HG03095 (cell line): ENCODE measurements around the gene MYL5.
"Not testable (repeated sequence)": the region's sequence is repeated elsewhere in the genome, so short reads cannot be mapped to it uniquely, and the experiment has no call there.

Experiments used
- ATAC-seq: cut with Tn5 transposase; IDR thresholded peaks from one replicate; pipeline ENCODE4 v1.9.1; 2021; ENCODE audit warnings: moderate library complexity; ENCODE audit not compliant: unreplicated experiment

The MYL5 gene

DNA sequence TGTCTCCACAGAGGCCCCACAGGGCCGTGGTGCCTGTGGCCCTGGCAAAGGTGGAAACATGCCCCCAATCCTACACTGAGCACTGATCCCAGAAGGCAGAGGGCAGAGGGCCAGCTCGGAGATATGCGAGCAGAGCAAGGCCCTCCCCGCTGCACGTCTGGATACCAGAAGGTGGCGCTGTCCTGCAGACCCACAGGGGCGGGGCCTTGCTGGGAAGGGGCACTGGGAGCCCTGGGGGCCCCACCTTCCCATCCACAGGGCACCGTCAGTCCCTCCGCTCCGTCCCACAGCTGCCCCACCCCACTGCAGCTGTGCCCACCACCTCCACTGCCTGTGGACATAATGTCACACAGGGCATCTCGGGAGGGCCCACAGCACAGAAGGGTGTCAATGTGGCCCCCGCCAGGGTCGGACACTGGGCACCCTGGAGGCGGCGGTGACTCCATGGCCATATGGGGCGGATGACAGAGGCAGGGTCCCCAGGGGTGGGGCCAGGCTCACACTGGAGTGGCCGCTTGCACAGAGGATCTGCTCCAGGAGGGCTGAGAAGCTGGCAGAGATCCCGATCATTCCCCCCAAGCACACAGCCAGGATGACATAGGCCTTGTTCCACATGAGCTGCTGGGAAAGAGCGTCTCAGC is 9.8 kb downstream of the MYL5 start:
- ATAC-seq, result no peak

DNA sequence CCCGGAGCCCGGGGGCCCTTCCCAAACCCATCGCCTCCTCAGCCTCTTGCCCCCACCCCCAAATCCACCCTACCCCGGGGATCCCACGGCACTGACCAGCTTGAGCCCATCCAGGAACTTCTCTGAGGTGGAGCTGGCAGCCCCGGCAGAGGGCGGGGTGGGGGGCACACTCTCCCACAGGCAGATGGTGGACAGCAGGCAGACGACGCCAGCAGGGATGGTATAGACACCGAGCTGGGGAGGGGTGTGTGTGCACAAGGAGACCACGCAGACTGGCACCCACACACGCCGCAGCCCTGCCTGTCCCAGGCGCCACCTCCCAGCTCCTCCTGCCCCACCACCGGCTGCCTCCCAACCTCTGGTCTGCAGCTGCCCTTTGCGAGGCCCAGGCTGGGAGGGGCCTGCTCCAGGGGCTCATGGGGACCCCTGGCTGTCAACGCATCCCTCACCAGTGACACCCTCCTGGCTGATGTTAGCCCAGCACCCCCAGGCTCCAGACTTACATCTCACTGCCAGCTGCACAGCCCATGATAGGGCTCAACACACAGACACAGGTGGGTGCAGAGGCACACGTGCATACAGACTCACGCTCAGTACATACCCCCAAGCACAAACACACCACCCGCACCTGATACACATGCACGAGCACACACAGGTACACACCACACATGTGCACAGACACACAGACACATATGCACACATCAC is 10.4 kb downstream of the MYL5 start:
- ATAC-seq, result no peak

DNA sequence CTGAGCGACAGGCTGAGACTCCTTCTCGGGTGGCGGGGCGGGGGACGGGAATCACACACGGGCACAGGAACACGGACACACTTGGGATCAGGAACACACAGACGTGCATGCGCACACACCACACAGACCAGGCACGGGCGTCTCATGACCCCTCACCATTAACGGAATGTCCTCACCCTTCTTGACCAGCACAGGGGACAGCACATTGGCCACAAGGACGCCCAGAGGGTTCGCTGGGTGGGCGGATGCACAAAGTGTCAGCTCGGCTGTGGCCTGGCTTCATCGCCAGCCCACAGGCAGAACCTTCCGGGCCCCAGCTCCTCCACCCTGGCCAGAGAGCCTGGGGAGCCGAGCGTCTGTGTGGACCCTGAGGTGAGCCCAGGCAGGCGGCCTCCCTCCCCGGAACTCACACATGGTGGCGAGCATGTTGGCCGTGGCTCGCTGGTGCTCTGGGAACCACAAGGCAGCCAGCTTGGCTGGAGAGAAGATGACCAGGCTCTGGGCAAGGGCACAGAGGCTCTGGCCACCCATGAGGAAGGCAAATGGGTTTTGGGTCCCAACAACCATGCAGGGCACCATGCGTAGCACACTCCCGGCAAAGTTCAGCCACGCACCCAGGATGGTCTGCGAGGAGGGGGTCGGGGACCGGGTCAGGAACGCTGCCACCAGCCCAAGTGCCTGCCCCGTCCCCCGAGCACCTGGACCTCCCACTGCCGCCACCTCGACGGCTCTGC is 11.5 kb downstream of the MYL5 start:
- no peak for ATAC-seq

DNA sequence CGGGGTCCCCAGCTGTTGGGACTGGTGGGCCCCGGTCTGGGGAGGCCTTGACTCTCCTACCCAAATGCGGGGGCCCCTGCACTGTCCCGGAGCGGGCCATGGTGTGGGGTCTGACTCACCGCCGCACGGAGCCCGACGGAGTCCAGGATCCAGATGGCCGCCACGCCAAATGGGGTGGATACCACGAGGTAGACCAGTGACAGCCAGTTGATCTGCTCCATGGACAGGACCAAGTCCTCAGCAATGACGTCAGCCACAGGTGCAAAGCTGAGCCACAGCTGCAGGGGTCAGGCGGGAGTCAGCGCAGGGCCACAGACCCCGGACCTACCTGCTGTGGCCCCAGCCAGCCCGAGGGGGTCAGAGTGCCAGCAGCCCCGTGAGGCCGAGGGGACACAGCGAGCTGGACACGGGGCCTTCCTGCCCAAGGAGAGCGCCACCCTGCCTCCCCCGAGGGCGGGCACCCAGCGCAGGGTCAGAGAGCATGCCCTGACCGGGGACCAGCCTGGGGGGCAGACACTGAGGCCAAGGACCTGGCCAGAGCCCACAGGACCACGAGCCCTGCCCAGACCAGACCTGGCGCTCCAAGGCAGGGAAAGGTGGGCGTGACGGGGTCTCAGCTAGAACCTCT is 12.2 kb downstream of the MYL5 start:
- ATAC-seq, result no peak

DNA sequence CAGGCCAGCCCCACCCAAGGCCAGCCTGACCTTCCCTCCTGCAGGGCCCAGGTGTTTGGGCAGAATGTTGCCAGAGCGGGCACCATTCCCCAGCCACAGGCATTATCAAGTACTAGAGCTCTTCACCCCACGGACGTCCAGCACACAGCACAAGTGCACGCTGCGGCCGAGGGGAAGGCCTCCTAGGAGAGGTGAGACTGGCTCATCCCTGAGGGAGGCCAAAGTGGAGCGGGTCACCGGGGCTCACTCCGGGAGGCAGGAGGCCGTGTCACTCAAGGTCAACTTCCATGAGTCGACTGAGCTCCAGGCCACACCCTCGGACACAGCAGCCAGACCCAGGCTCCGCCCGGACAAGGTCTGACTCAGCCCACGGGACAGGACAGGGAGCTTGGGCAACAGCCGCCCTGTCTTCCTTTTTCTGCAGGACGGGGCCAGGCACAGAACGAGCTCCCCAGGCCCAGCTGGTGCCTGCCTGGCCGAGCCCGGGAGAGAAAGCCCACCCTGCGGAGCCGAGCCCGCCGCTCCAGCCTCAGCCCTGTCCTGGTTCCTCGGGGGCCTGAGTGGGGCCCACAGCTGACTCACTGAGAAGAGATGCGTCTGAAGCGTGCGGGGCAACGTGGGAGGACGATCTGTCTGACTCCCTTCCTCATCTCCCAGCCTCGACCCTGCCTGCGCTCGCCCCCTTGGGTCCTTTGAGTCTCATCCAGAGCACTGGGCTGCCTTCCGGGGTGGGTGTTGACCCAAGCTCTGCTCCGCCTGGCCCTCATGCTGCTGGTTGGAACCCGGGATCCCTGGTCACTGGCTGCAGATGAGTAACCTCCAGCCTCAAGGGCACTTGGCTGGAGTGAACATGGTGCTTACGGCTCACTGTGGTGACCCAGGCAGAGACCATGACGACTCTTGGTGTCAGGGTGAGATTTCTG is 13.0 kb downstream of the MYL5 start:
- ATAC-seq, result no peak

DNA sequence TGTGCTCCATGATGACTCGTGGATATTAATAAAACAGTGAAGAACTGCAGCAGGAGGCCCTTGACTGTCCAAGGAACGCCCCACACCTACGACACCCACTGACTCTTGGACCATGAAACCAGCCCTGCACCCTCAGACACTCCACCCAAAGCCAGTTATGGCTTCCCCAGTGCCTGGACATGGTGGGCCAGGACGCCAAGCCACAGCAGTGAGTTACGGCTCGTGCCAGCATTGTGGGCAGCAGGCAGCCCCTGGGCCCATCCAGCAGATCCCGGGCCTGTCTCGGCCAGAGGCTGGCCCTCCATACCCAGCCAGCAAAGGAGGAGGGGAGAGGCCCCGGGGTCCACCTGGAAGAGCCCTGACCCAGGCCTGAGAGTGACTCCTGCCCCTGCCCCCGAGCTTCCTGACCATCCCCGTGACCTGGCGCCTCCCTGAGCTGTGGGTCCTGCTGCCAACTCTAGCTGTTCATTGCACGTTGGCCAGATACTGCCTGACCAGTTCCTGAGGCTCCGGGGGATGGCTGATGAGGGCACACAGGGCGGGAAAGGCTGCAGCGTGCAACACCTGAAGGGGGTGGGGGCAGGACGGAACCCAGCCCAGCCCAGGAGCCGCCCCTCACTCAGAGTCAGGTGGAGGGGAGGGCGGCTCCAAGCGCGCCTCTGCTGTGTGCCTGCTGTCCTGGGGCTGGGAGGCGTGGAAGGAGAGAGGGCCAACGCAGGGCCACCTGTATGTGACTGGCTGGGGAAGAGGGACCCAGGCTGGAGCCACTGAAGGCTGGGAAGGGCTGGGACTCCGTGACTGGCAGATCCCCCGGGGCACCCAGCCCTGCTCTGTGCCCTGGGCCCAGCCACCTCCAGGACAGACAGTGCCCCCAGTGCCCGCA is 13.9 kb downstream of the MYL5 start:
- no peak for ATAC-seq

DNA sequence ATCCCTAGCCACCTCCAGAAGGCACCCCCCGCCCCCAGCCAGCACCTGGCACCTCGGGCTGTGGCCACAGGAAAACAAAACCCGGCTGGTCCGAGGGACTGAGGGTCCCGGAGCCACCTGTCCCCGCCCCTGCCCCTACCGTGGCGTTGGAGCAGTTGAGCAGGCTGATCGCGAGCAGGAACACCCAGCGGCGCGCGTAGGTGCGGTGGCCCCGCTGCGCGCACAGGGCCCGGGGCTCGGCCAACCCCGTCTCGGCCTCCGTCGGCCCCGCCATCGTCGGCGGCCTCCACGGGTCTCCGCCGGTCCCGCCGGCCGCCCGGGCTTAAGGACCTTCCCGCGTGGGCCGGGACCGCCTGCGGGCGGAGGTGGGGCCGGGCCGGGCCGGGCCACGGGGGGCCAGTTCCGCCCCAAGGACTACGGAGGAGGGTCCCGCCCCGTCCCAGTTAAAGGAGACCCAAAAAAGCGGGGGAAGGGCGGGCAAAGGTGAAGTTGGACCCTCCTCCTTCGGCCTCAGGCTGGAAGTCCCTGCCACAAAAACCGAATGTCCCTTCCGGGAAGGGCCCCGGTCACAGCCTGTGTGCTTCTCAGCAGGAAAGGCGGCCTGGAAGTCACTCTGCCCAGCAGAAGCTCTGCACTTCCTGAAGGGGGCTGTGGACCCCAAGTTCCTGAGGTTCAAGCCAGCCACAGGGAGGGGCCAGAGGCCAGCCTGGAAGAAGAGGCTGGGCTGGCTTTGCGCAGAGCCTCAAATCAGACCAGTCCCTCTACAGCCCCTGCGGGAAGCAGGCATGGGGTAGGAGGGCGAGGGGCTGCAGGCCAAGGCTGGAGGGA is 14.7 kb downstream of the MYL5 start, which contains the start of gene SLC49A3:
Gene SLC49A3 (minus strand): TSS at position 298 of the 828 bp plus-strand sequence. CDS start 24 bp downstream, at position 274.
- no peak for ATAC-seq

DNA sequence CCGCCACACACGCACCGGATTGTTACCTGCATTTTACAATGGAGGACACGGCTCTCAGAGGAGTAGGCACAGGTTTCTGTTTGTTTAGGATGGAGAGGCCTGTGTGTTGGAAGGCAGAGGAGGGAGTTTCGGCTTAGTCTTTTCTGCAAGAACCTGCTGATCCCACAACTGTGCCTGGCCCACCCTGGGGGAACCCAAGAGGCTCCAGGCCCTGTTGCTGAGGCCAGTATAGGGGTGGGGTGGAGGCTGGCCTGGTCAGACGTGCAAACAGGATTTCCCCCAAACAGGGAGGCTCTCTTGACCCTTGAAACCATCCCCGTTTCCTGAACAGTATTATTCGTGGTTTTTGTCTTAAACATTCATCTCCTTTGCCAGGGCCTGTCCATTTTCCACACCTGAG is 15.4 kb downstream of the MYL5 start:
- no peak for ATAC-seq

DNA sequence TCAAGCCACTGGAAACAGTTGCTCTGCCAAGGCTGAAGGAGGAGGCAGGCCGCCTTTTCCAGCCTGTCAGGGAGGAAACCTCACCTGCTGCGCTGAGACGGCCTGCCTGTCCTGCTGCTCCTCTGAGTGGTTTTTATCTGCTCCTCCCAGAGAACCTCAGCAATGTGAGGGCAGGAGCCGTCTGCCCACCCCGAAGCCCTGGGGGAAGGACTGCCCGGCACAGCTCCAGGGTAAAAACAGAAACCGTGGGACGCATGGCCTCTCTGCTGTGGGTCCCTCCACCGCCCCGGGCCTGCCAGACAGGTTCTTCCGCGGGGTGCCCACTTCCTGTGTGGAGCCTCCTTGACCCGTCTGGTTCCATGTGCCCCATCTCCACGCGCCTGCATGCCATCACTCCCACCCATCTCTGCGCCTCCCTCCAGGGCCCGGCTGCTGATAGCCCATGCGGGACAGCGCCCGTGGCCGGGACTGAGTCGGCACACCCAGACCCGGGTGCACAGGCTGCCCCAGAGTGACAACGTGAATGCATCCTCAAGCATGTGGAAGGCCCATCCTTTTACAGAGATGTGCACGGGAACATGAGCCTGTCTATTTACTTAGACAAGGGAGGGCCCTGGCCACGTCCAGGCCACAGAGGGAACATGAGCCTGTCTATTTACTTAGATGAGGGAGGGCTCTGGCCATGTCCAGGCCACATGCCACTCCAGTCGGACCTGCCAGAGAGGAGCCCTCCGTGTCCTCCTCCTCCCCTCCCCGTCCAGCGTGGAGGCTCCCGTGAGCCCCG is 18.6 kb downstream of the MYL5 start:
- ATAC-seq, result no peak

DNA sequence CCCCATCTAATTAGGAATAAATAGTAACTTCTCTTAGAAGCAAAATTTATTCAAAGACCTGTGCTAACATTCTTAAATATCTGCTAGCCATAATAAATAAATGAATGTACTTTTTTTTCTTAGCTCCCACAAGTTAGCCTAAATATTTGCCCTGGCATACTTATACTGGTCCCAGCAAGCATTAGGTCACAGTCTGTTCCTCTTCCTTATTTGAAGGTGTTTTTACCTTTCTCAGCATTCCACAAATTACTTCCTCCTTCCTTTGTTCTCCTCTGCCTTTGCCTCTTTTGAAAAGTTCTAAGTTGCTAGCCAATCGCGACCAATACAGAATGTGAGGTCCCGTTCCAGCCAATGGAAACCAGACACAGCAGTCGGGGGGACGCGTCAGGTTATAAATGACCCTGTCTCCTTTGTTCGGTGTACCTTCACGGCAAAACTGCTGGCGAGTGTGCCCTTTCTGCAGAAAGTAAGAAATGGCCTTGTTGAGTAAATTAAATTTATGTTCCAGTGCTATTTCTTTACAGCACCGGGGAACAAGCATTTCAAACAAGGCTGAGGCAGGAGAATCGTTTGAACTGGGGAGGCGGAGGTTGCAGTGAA is 20.1 kb downstream of the MYL5 start:
- not testable (repeated sequence) for ATAC-seq

DNA sequence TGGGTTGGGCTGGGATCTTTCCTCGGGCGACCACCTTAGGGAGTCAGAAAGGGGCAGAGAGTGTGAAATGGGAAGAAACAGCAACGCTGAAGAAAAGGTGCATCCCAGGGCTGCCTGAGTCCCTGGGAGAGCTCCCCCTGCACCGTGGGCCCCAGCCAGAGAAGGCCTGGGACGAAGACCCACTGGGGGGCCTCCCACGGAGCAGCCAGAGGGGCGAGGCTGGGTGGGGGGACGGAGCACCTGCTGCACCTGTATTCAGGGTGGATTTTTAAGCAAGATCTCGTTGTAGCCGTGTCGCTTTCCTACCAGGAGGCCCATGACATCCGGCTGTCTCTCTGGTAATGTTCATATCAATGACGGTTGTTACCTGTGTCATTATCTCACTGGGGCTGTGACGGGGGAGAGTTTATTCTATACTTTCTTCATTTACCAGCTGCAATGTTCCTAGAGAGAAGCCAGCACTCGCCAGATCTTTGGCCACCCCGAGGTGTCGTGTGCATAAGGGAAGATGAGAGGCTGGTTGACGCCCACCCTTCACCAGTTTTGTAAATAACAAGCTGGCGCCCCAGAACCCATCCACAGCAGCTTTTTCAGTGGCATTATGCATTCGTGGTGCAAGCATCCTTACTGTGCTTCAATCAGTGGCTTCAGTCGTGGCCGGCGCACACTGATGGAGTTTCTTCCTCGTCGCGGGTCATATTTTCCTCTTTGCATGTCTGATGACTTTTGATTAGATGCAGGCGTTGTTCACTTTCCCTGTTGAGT is 25.7 kb downstream of the MYL5 start:
- ATAC-seq, result no peak

DNA sequence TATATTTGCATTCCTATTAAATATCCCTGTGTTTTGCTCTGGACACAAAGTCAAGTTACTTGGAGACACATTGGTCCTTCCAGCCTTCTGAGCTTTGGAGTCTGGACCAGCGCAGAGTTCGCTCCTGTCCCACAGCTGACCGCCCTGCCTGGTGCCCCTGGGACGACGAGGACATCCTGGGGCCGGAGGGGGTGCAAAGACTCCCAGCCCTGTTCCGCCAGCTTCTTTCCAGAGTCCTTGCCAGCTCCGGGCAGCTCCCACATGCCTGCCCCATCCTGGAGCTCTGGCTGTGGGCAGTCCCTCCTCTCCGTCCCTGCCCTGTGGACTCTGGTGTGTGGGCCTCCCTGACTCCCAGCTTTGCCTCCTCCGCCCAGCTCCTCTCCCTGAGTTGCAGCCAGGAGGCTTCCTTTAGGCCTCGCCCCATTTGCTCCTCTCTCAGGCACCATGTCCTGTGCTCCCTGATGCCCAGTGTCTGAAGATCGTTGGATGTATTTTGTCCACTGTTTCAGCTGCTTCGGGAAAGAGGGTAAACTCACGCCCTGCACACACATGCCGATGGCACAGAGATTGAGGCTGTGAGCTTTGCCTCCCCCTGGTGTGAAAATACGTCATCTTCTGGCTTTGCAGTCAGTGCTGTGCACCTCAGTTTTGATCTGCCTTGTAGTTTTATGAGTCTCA is 26.4 kb downstream of the MYL5 start:
- no peak for ATAC-seq

DNA sequence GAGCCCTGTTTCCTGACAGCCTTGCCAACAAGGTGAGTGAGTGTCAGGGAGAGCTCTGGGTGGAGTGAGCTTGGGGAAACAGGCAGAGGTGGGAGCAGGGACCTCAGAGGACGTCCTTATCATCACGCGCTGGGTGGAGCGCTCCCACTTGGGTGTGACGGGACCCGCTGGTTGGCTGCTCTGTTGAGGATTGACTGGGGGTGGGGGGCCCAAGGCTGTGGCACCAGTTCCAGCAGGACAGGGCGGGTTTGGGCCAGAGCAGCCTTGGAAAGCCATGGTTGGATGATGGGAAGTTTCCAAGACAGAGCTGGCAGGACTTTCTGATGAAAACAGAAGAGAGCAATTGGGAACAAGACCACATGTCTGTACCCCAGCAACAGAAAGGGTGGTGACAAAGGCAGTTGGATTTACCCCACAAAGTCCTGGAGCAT is 28.3 kb downstream of the MYL5 start:
- ATAC-seq, result no peak

DNA sequence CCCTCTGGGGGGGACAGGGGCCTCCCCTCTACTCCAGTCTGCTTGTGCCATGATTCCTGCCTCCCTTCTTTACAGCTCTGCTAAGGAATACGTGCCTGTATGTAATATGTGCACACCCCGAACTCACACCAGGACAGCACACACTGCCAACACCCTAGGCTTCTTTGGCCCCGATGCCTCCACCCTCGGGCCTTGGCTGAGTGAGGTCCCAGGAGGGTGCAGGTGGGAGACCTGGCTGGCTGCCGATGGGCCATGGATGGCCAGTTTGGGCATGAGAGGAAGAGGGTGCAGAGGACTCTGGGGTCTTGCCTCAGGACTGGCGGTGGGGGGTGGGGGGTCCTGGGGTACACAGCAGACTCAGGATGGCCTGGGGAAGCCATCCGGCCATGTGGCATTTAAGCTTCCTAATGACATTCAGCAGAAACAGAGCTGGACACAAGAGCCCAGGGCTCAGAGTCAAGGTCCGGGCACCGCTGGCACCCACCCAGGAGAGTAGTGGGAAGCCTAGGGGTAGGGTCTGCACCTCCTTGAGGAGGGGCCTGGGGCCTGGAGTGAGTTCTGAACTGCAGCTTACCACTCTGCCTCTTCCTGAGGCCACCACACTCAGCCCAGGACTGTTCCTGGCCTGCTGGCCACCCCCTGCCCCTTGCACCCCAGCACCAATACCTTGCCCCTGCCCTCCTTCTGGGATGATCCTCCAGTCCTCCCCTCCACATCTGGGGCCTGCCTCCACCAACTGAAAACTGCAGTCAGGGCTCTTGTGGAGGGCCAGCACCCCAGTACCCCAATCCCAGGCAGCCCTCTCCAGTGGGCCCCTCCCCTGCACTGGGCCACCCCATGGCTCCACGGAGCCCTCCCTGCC is 29.2 kb downstream of the MYL5 start:
- no peak for ATAC-seq

DNA sequence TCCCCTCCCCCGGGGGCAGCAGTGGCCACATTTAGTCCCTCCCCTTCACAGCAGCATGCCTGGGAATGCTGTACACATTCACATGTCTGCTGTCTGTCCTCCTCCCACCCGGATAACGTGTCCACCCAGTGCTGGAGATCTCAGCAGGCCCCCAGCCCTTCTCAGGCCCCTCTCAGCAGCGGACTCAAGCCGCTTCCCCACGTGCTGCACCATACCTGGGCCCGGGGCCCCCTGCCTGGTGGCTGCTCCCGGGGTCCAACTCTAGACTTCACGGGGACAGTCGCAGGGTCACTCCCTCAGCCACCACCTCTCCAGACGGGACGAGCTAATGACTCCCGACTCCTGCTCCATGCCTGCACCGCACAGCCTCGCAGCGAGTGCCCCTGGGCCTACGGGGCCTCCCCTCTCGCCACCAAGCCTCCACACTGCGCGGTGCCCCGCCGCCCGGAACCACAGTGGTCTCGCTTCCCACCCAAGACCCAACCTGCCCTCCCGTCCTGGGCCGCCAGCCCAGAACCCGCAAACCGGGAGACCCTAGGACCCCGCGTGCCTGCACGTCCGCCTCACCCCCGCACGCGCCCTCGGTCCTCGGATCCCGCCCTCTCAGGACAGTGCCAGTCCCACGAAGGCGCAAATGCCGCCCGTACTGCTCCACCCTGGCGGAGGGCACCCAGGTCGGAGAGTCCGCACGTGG is 30.0 kb downstream of the MYL5 start:
- no peak for ATAC-seq
